H1 (cell line): ENCODE data around the gene EPHB6. TPM values are rescaled to one million over a fixed set of nuclear protein-coding genes. Genes with fewer than 3 reads are reported as not detected.

Experiments used
- CBX5 ChIP-seq: fragments of 300-800, 300-1000 bp; sonication (generic); IDR thresholded peaks from 2 replicates; pipeline ENCODE4 v1.7.1; 2016; ENCODE audit warnings: antibody characterized with exemption, low read length, low read depth
- CTBP2 ChIP-seq: IDR thresholded peaks from 2 replicates; pipeline ENCODE4 v1.7.0; 2011; ENCODE audit warnings: borderline replicate concordance, mild to moderate bottlenecking, moderate library complexity, mixed read lengths, low read length; ENCODE audit not compliant: insufficient read depth, insufficient read length
- E2F6 ChIP-seq: IDR thresholded peaks from 2 replicates; pipeline ENCODE4 v1.6.1; 2012; ENCODE audit warnings: inconsistent platforms
- EGR1 ChIP-seq: IDR thresholded peaks from 2 replicates; pipeline ENCODE4 v1.6.1; 2011; ENCODE audit warnings: low read depth, low read length, borderline replicate concordance
- EP300 ChIP-seq, 2 experiments: IDR thresholded peaks; 1 replicate in 1 of 2; 2 replicates in 1 of 2; pipeline ENCODE4 v1.6.1; 2011 to 2012; ENCODE audit warnings: low read depth in 2 of 2, low read length in 2 of 2, mild to moderate bottlenecking in 2 of 2, borderline replicate concordance in 1 of 2, inconsistent platforms in 1 of 2, moderate library complexity in 1 of 2
- EZH2 ChIP-seq: fragments of 200-600 bp; sonication (generic); IDR thresholded peaks from 2 replicates; pipeline ENCODE4 v1.7.1; 2012; ENCODE audit warnings: low read depth, mild to moderate bottlenecking, moderate library complexity, low read length, inconsistent platforms; ENCODE audit not compliant: severe bottlenecking
- HDAC6 ChIP-seq: IDR thresholded peaks from one replicate; pipeline ENCODE4 v1.7.1; 2012; ENCODE audit warnings: low read depth, mild to moderate bottlenecking, inconsistent platforms, low read length, moderate library complexity
- RXRA ChIP-seq: IDR thresholded peaks from 2 replicates; pipeline ENCODE4 v1.6.1; 2011; ENCODE audit warnings: low read depth, mild to moderate bottlenecking, low read length, moderate library complexity; ENCODE audit not compliant: insufficient read depth
- SRF ChIP-seq: IDR thresholded peaks from 2 replicates; pipeline ENCODE4 v1.6.1; 2011; ENCODE audit warnings: mild to moderate bottlenecking, low read depth, low read length, moderate library complexity
- polyA plus RNA-seq, 7 experiments: library from polyadenylated mRNA; depleted of rRNA in 3 of 7; stranded (reverse) in 5 of 7; unstranded in 2 of 7; fragments of >200 nt in 5 of 7; fragments of 200-250 nt in 2 of 7; gene quantifications; 1 replicate in 5 of 7; 2 replicates in 1 of 7; 4 replicates in 1 of 7; pipeline versions ENCODE4 v1.2.1 to v1.2.3, GENCODE V29; 2011 to 2013; ENCODE audit warnings: missing spikeins in 2 of 7, mixed read lengths in 2 of 7
- total RNA-seq: library from RNA; stranded (reverse); fragmentation: NEBNext Ultra II Directional; extraction: Animal tissue kit (Norgen Biotek cat#: 25700); gene quantifications from 2 replicates; pipeline ENCODE4 v1.2.1, GENCODE V29; 2021

The EPHB6 gene
- total and polyA plus RNA-seq, 2 of the 8 experiments (the other 6 are each of a cell fraction or from before 2014, with no cell fraction given): 19.7 TPM

GRCh38 chr7:142870147-142870559, 15.3 kb downstream of the EPHB6 start (continued):
- TF ChIP-seq E2F6 (no peak), RXRA (no peak), EP300 (IDR thresholded peaks at IDR 0.05; ENCODE audit: borderline replicate concordance in 1 of 2, low read depth in 2 of 2, low read length in 2 of 2) (no peak), EZH2 (no peak), HDAC6 (no peak), SRF (no peak), CBX5 (no peak), EGR1 (no peak), CTBP2 (no peak)
